Stimulated activated CD4-positive, alpha-beta T cell treated with anti-CD3 and anti-CD28 coated beads, Interleukin-4, amount 100 ng/mL, for 4 hours (primary cell): ENCODE results near the gene TANGO6.
"Not testable (repeated sequence)": the region's sequence is repeated elsewhere in the genome, so short reads cannot be mapped to it uniquely, and the experiment has no call there.

Experiments used
- DNase-seq, 2 experiments: peaks; one replicate each; pipeline ENCODE4 v3.0.0-alpha.2; 2020

The TANGO6 gene

GRCh38 chr16:68978303-68978954, 135.1 kb downstream of the TANGO6 start:
- no peak for DNase-seq

- DNase-seq = no peak
Observed at GRCh38 chr16:68980695-68981315, 137.5 kb downstream of the TANGO6 start.

- DNase-seq = no peak
Observed at GRCh38 chr16:68981971-68982370, 138.6 kb downstream of the TANGO6 start.

DNA sequence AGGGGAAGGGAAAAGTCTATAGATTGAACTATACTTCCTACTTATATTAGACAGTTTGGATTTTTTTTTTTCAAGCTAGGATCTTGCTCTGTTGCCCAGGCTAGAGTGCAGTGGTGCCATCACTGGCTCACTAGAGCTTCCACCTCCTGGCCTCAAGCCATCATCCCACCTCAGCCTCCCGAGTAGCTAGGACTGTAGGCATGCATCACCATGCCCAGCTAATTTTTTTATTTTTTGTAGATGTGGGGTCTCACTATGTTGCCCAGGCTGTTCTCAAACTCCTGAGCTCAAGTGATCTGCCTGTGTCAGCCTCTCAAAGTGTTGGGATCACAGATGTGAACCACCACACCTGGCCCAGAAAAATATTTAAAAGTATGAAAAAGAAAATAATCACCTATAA, 141.1 kb downstream of the TANGO6 start:
- DNase-seq = no peak

- no peak for DNase-seq
Observed at GRCh38 chr16:68985268-68985667, 141.9 kb downstream of the TANGO6 start.

- no peak for DNase-seq
Observed at GRCh38 chr16:68985855-68986254, 142.5 kb downstream of the TANGO6 start.

- DNase-seq = no peak
Observed at GRCh38 chr16:68987734-68988457, 144.6 kb downstream of the TANGO6 start.

- not testable (repeated sequence) for DNase-seq
Observed at GRCh38 chr16:68990172-68990845, 147.0 kb downstream of the TANGO6 start.

DNA sequence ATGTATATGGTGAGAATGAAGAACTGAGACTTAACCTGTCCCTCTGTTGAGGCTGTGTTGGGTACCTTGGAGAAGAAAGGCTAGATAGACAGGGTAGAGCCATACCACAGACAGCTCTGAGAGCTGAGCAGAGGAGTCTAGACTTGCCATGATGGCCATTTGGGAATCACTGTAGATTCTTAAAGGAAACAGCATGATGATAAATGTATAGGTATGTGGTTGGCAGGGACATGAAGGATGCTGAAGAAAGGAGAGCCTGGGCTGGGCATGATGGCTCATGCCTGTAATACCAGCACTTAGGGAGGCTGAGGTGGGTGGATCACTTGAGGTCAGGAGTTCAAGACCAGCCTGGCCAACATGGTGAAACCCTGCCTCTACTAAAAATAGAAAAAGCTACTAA, 147.7 kb downstream of the TANGO6 start:
- no peak for DNase-seq

DNA sequence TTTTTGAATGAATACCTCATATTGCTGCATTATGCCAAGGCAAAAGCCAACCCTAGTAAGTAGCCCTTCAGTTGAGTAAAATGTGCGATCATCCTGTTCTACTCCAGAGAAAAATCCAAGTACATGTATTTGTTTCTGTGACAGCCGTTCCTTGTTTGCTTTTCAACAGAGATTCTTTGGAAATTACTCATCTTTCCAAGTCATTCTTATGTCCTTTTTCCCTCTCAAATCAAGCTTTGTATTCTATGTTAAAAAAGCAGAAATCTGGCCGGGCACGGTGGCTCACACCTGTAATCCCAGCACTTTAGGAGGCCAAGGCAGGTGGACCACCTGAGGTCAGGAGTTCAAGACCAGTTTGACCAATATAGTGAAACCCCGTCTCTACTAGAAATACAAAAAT, 149.2 kb downstream of the TANGO6 start:
- no peak for DNase-seq

- DNase-seq = no peak
Observed at GRCh38 chr16:68993456-68993855, 150.1 kb downstream of the TANGO6 start.

- DNase-seq = no peak
Observed at GRCh38 chr16:68993885-68994284, 150.6 kb downstream of the TANGO6 start.

GRCh38 chr16:68994324-68994723, 151.0 kb downstream of the TANGO6 start:
- DNase-seq = no peak

GRCh38 chr16:68995011-68995504, 151.7 kb downstream of the TANGO6 start:
- DNase-seq = no peak

GRCh38 chr16:68997564-68997963, 154.2 kb downstream of the TANGO6 start:
- DNase-seq = no peak

GRCh38 chr16:68999114-68999513, 155.8 kb downstream of the TANGO6 start:
- no peak for DNase-seq

- no peak for DNase-seq
Observed at GRCh38 chr16:69003500-69003899, 160.2 kb downstream of the TANGO6 start.

DNA sequence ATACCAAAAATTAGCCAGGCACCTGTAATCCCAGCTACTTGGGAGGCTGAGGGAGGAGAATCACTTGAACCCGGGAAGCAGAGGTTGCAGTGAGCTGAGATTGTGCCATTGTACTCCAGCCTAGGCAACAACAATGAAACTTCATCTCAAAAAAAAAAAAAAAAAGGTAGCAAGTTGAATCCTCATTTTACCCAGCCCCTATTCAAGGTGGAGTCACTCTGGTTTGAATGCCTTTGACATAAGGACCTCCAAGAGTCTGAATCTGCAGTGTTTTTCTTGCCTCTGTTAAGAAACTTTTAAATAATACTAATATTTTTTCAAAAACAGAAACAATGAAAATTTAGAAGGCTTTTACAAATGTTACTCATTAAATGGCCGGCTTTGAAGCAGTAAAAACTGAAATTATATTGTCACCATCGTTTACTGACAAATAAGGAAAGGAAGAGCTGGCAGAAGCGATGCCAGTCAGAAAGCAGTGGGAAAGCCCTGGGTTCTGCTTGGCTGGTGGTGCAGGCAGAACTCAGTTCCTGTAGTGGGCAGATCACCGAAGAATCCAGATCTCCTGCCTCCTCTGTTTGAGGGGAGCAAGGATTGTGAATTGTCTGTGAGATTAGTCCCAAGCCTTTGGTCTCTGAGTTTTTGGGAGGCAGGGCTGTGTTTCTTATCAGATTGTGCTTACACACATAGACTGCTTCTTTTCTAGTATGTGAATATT, 162.5 kb downstream of the TANGO6 start:
- no peak for DNase-seq

DNA sequence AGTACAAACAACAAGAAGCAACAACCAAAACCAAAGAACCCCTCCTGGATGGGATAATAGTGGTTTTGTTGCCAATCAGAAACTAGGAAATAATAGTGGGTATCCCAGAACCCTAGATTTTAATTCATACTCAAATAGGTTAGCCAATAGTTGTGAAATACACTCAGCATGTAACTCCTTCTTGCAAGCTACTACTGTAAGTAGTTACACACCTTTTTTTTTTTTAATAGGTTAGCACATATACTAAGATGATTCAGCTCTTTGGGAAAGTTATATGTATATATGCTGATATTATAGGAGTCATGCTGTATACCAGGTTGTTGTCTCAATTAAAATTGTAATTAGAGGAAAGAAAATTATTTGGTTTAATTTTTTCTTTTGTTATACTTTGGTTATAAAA, 169.6 kb downstream of the TANGO6 start:
- no peak for DNase-seq

GRCh38 chr16:69013991-69014390, 170.7 kb downstream of the TANGO6 start:
- DNase-seq = no peak

DNA sequence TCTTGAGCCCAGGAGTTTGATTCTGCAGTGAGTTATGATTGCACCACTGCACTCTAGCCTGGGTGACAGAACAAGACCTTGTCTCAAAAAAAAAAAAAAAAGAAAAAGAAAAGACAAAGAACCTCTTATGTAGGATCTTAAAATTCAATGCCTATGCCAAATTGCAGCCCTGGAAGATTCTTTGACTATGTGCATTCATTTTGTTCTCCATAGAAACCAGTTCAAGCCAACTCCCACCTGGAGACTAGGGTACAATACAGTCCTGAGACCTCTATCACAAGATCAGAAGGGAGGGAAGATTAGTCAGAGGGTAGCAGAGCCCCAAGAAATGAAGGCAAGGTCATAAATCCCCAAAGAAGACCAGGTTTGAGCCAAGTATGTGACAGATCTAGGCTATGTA, 171.5 kb downstream of the TANGO6 start:
- DNase-seq = no peak

DNA sequence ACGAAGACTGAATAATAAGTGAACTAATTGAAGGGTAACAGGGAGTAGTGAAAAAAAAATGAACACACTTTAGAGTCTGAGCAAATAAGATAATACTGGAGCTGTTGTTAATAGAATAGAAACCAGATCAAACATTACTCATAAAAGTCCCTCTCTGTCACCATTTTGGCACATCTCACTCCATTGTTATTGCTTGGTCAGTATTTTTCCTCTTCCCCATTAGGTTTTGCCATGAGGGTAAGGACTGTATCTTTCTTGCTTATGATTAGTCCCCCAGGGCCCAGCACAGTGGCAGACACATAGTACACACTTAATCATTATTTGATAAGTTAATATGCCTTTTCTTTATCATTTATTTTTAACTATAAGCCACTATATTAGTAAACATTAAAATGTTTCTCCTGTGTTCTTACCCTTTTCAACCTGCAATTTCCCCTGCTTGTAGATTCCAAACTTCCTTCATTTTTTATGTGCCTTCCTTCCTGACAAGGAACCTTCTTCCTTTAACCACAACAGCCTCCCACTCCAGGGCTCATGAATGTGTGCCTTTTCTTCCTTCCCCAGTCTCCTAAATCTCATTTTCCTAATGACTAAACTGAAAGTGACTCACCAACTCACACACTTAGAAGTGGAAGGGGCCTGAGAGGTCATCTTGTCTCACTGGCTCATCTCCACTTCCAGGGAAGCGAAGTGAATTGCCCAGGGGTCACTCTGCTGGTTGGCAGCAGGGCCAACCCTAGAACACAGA, 173.9 kb downstream of the TANGO6 start:
- no peak for DNase-seq
